Measurements from ENCODE around the gene SCFD2.

Gene SCFD2

GRCh38 chr4:53064609-53065008 is 301.3 kb downstream of the SCFD2 start:
- H3K9me2 ChIP-seq (ENCODE audit: low read depth, low read length), result no peaks in the 10 kb centered on the region
- H3K4me2 ChIP-seq (ENCODE audit: low read length), result no peak overlapping the region
- no peak overlapping the region for H3K27ac ChIP-seq (ENCODE audit: low read depth, low read length, poor library complexity, severe bottlenecking)
- no peaks in the 10 kb centered on the region for H3K79me2 ChIP-seq (ENCODE audit: insufficient read depth, low read length)
- H3F3A ChIP-seq (ENCODE audit: insufficient read depth, low read length), result no peaks in the 10 kb centered on the region
- H2AFZ ChIP-seq (ENCODE audit: low read length), result no peak overlapping the region
- H3K4me3 ChIP-seq (ENCODE audit: low read depth, low read length, poor library complexity, severe bottlenecking), result no peak overlapping the region
- H3K9me3 ChIP-seq (ENCODE audit: low read length), result 0 out of 2 replicates have a peak, but pooled peaks cover 8% of the 10 kb centered on the region
- no peaks in the 10 kb centered on the region; the same call in 1 of the 2 replicates for H3K36me3 ChIP-seq (ENCODE audit: insufficient read depth, low read length)
- no peaks in the 10 kb centered on the region for H4K20me1 ChIP-seq (ENCODE audit: insufficient read depth, low read length)
- TF ChIP-seq EZH2 (IDR thresholded peaks at IDR 0.05; ENCODE audit: borderline replicate concordance, low read length), result no peak
- TF ChIP-seq, protein P1, sequence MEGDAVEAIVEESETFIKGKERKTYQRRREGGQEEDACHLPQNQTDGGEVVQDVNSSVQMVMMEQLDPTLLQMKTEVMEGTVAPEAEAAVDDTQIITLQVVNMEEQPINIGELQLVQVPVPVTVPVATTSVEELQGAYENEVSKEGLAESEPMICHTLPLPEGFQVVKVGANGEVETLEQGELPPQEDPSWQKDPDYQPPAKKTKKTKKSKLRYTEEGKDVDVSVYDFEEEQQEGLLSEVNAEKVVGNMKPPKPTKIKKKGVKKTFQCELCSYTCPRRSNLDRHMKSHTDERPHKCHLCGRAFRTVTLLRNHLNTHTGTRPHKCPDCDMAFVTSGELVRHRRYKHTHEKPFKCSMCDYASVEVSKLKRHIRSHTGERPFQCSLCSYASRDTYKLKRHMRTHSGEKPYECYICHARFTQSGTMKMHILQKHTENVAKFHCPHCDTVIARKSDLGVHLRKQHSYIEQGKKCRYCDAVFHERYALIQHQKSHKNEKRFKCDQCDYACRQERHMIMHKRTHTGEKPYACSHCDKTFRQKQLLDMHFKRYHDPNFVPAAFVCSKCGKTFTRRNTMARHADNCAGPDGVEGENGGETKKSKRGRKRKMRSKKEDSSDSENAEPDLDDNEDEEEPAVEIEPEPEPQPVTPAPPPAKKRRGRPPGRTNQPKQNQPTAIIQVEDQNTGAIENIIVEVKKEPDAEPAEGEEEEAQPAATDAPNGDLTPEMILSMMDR (IDR thresholded peaks at IDR 0.05; ENCODE audit: low read length), result no peak
- H3K4me1 ChIP-seq (ENCODE audit: insufficient read depth, low read length, severe bottlenecking), result no peaks in the 10 kb centered on the region
- H3K27me3 ChIP-seq (ENCODE audit: insufficient read depth, low read length), result no peaks in the 10 kb centered on the region
- no peak overlapping the region for H3K9ac ChIP-seq (ENCODE audit: low read length)

GRCh38 chr4:53061091-53061850 is 304.6 kb downstream of the SCFD2 start:
- Histone ChIP-seq H3K9ac (ENCODE audit: low read length) (no peak overlapping the region), H3K4me3 (ENCODE audit: low read depth, low read length, poor library complexity, severe bottlenecking) (no peak overlapping the region), H3F3A (ENCODE audit: insufficient read depth, low read length) (no peaks in the 10 kb centered on the region), H3K36me3 (ENCODE audit: insufficient read depth, low read length) (no peaks in the 10 kb centered on the region), H3K27me3 (ENCODE audit: insufficient read depth, low read length) (no peaks in the 10 kb centered on the region), H3K79me2 (ENCODE audit: insufficient read depth, low read length) (no peaks in the 10 kb centered on the region), H3K9me3 (ENCODE audit: low read length) (no peaks in the 10 kb centered on the region), H4K20me1 (ENCODE audit: insufficient read depth, low read length) (no peaks in the 10 kb centered on the region), H3K4me1 (ENCODE audit: insufficient read depth, low read length, severe bottlenecking) (no peaks in the 10 kb centered on the region), H3K9me2 (ENCODE audit: low read depth, low read length) (no peaks in the 10 kb centered on the region), H3K27ac (ENCODE audit: low read depth, low read length, poor library complexity, severe bottlenecking) (no peak overlapping the region), H3K4me2 (ENCODE audit: low read length) (no peak overlapping the region), H2AFZ (ENCODE audit: low read length) (no peak overlapping the region)
- TF ChIP-seq, protein P1 (IDR thresholded peaks at IDR 0.05; ENCODE audit: low read length), result no peak
- TF ChIP-seq EZH2 (IDR thresholded peaks at IDR 0.05; ENCODE audit: borderline replicate concordance, low read length), result no peak

GRCh38 chr4:53060278-53060677 is 305.6 kb downstream of the SCFD2 start:
- Histone ChIP-seq H3F3A (ENCODE audit: insufficient read depth, low read length) (no peaks in the 10 kb centered on the region), H3K79me2 (ENCODE audit: insufficient read depth, low read length) (no peaks in the 10 kb centered on the region), H3K27me3 (ENCODE audit: insufficient read depth, low read length) (no peaks in the 10 kb centered on the region), H2AFZ (ENCODE audit: low read length) (no peak overlapping the region), H3K36me3 (ENCODE audit: insufficient read depth, low read length) (no peaks in the 10 kb centered on the region), H3K9me3 (ENCODE audit: low read length) (no peaks in the 10 kb centered on the region), H3K4me2 (ENCODE audit: low read length) (no peak overlapping the region), H3K9me2 (ENCODE audit: low read depth, low read length) (no peaks in the 10 kb centered on the region), H3K4me3 (ENCODE audit: low read depth, low read length, poor library complexity, severe bottlenecking) (no peak overlapping the region), H4K20me1 (ENCODE audit: insufficient read depth, low read length) (no peaks in the 10 kb centered on the region), H3K4me1 (ENCODE audit: insufficient read depth, low read length, severe bottlenecking) (no peaks in the 10 kb centered on the region), H3K27ac (ENCODE audit: low read depth, low read length, poor library complexity, severe bottlenecking) (no peak overlapping the region), H3K9ac (ENCODE audit: low read length) (no peak overlapping the region)
- TF ChIP-seq, protein P1 (IDR thresholded peaks at IDR 0.05; ENCODE audit: low read length), result no peak
- TF ChIP-seq EZH2 (IDR thresholded peaks at IDR 0.05; ENCODE audit: borderline replicate concordance, low read length), result no peak
